ENCODE results near the gene CHL1.

Gene CHL1

DNA sequence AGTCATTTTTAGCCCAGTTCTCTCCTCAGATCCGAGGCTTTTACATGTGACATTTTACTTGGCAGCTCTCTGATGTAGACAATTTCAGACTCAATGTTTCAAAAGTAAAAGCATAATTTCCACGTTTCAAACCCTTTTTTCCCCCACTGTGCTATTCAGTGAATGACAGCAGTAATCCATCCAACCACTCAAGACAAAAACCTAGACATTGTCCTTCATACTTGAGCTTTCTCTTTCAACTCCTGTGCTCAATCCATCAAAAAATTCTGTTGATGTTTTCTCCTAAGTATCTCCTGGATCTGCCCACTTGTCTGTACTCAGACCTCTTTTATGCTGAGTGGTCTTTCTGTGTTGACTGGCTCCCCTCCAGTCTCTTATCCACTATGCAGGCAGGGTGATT is 214.7 kb downstream of the CHL1 start:
- no peak for DNase-seq

- peak; percentile 54 for DNase-seq
Measured at GRCh38 chr3:414063-414462, 217.5 kb downstream of the CHL1 start.

DNA sequence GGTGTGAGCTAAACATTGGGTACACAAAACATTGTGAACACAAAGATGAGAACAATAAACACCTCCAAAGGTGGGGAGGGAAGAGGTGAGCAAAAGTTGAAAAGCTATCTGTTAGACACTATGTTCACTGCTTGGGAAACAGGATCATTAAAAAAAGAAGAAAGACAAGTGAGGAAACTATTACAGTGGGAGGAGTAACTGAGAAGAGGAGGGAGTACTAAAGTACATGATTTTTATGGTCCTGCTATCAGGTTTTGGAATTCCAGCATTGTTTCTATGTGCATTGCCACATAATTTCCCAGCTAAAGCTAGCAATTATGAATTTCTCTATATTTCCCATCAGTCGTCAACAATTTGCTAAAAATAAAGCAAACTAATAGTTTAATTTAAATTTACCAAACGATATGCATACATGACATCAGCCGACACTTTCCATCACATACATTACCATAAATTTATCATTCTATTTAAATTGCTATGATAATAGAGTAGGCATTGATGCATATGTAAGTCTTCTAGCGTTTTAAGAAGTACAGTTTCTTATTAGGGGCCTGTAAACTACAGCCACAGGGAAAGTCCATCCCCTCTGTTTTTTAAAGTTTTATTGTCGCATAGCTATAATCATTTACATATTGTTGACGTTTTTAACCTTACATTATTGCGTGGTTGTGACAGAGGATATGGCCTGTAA is 221.8 kb downstream of the CHL1 start:
- DNase-seq, result no peak

DNA sequence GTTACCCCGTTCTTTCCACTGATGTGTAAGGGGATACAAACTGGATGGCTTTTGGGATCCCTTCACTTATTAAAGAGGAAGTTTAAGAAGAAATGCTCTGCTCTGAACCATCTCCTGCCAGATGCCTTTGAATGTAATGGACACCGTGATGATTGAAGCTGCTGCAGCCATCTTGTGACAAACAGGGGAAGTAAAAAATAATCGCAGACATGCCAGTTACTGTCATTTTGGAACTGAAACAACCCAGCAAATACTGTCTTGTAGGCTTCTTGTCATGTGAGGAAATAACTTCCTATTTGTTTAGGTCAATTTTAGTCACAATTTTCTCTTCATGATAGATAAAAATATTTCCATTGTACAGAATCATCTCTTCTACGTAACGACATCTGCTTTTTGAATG is 224.0 kb downstream of the CHL1 start:
- no peak for DNase-seq

- DNase-seq, result no peak
Measured at GRCh38 chr3:425079-425478, 228.5 kb downstream of the CHL1 start.

DNA sequence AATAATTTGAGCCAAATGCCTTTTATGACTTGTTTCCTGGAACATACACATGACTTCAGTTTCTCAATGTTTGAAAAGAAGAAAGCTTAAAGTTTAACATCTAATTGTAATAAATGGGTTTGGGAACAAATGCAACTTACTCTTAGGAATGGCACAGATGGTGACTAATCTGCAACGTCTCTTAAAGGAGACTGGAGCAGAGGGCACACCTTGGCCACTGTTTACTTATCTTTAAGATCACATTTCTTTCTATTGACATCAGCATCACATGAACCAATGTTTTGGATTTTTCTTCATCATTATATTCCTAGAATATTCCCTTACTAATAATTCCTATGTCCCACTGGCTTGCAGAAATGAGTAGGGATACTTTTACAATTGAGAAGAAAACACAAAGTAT is 229.5 kb downstream of the CHL1 start:
- DNase-seq, result peak; percentile 19

DNA sequence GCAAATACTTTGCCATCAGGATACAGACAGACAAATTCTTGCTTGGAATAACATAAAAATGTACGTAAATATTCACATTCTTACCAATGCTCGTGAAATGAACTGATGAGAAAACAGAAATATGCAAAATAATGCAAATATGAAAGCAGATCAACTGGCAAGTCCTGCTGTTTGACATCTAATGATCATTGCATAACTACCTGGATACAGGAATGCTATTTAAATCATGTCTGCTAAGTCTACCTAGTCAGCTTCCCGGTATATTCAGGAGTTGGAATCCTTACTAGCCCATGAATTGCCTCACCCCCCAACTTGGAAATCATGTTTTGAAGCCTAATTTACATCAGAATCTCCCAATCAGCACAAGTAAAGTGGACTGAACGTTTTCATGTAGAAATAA is 230.6 kb downstream of the CHL1 start:
- DNase-seq, result no peak

- DNase-seq, result no peak
Measured at GRCh38 chr3:430186-430585, 233.6 kb downstream of the CHL1 start.

- DNase-seq, result no peak
Measured at GRCh38 chr3:435161-435560, 238.6 kb downstream of the CHL1 start.

DNA sequence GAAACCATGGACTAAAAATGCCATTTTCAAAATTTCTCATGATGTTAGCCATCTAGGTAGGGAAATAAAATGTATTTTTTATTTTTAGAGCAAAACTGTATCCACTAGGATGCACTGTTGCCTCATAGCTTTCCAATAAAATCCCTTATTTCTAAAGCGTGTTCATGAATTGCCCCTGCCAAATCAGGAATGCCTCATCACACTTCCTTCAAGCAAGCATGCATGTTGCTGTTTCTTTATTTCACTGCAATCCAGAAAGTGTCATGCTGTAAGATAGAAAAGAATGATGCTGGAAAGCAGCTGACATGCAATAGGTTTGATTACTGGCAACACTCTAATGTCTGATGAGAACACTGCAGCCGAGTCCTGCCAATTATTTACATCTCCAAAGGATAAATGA is 239.5 kb downstream of the CHL1 start:
- no peak for DNase-seq

DNA sequence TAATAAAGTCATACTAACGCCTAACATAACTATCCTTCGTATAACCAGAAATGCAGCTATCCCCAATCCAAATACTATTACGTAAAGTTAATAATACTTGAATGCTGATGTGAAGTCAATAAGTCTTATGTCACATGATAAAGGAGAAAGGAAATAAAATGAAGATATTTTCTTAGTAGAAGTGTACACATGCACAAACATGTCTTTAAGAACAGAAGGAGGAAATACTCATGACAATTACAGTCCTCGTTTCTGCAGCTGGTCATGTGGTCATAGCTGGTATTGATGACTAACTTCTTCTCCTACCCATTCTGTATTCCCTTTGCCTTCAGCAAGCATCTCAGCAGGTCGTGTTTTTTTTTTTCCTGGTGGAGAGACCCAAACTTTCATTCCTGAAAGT is 244.3 kb downstream of the CHL1 start:
- no peak for DNase-seq

DNA sequence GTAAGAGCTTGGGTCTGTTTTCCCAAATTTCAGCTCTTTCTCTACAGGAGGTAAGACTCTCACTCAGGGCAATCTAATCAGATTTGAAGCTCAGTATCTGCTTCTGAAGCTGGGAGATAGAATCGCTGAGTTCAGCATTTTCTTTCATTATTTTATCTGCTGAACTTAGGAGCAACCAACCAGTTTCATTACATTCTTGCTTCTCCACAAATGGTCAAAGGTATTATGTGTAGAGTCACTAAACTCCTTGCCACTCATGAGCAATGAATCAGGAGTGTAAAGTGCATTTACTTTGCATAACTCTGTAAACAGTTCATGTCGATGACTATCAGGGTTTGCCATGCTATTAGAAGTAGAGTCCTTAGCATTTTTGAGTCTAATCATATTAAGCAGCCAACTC is 249.4 kb downstream of the CHL1 start:
- DNase-seq, result no peak

DNA sequence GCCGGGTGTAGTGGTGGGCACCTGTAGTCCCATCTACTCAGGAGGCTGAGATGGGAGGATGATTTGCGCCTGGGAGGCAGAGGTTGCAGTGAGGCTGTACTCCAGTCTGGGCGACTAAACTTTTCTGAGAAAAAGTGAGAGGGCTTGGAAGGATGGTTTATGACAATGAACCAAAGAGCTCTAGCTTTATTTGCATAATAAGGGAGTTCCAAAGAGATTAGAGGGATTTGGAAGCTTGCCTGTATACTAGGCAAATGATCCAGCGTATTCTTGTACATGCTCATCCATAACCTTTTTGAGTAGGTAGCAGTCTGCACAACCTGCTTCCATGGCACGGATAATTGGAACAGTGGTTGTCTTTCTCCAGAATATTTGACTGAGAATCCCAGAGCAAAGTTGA is 251.1 kb downstream of the CHL1 start:
- no peak for DNase-seq

- DNase-seq, result no peak
Measured at GRCh38 chr3:449711-450110, 253.1 kb downstream of the CHL1 start.

GRCh38 chr3:452221-452620 is 255.7 kb downstream of the CHL1 start:
- peak; percentile 75 for DNase-seq

GRCh38 chr3:453106-453505 is 256.5 kb downstream of the CHL1 start:
- no peak for DNase-seq

DNA sequence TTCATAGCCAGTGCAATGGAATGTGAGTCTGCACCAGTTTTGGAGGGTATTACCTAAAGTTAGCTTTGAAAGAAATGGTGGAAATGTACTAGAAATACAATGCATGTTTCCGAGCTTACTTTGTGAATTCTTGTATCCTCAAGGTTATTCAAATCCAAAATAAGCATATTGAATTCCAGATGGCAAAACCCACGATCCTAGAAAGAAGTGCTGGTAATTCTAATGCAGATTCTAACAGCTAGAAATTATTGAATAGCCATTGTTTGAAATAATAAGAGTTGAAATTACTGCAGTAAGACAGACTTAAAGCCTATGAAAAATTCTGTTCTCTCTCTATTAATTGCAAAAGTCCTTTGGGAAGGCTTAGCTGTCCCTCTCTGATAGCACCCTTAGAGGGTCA is 258.4 kb downstream of the CHL1 start:
- DNase-seq, result no peak

DNA sequence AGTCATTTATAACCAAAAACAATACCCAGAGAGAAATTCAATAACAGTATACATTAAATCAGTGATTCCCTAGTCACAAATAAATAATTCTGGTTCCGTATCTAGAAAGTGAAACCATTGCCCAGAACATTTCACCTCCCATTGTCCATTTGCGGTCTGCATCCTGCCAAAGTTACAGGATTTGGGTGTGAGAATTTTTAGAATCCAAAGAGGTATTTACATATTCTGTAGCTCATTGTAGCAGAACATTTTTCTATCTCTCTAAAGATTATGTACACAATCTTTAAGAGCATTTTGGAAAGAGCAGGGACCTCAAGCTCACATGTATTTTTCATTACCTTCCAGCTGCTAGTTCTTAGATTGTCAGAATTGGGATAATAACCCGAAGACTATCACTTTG is 261.6 kb downstream of the CHL1 start:
- DNase-seq, result no peak

- DNase-seq, result peak; percentile 28
Measured at GRCh38 chr3:458653-459310, 262.2 kb downstream of the CHL1 start.
